Stimulated activated CD4-positive, alpha-beta T cell treated with anti-CD3 and anti-CD28 coated beads, Interleukin-15, amount 100 ng/mL, for 24 hours (primary cell): ENCODE data around the gene FOXP1.

Experiments used
- DNase-seq: peaks from one replicate; pipeline ENCODE4 v3.0.0-alpha.2; 2020

Gene FOXP1

DNA sequence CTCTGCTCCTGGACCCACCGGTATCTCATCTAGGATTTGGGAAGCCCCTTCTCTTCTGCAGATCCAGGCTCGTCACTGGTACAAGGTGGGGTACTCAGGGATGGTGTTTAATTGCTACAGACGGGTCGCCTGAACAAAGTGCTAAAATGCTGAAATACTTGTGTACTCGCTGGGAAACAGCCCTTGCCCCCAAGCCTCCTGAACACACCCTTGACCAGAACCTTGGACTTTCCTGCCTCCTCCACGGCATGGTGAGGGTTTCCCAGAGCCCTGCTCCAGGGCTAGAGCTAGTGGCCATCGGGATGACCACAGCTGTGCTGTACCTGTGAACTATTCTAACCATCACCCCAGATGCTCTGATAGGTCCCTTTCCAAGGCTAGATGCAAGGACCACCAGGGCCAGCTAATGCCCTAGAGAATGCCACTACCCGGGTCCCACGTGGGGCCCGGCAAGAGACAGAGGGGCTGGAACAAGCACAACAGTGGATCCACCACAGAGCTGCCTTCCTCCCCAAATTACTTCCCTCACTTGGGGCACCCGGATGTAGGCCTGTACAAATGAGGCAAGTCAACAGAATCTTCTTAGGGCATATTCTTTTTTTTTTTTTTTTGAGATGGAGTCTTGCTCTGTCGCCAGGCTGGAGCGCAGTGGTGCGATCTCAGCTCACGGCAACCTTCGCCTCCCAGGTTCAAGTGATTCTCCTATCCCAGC, 267.3 kb downstream of the FOXP1 start:
- no peak for DNase-seq

DNA sequence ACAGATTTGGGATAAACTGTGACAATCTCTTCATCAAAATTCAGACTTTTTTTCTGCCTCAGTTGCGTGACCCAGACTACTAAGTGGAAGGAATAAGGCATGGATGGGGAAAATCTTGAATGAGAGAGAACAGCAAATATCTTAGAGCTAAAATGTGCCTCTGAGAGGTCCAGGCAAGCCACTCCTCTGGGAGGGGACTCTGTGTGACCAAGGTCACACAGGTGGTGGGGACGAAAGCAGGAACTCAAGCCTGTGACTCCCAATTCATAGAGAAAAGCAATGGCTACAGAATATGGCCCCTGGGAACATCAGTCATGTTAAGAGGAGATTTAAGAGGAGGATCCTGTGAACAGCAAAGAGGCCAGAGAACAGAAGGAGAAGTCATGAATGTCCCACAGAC, 268.1 kb downstream of the FOXP1 start:
- DNase-seq = no peak

DNA sequence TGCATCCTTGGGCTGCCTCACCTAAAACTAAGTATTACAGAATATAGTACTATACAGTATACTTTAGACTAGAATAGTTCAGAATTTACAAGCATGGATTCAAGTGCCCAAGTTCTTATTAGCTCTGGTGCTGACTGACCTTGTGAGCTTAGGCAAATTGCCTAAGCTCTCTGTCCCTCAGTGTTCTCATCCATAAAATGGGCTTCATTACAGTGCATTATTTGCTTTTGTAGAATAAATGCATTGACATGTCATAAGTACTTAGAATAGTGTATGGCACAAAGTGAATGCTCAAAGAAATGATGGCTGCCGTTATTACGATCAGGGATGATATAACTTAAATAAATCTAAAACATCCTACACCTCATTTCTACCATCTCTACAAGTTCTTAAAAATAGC, 269.7 kb downstream of the FOXP1 start:
- no peak for DNase-seq

DNA sequence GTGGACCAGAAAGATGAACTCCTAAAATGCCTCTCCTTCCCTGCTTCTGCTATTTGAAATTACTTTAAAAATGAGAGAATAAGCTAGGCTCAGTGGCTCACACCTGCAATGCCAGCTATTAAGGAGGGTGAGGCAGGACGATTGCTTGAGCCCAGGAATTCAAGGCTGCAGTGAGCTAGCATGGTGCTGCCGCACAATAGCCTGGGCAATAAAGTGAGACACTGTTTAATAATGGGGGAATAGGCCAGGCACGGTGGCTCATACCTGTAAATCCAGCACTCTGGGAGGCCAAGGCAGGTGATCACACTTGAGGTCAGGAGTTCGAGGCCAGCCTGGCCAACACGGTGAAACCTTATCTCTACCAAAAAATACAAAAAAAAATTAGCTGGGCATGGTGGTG, 271.1 kb downstream of the FOXP1 start:
- DNase-seq = no peak

DNA sequence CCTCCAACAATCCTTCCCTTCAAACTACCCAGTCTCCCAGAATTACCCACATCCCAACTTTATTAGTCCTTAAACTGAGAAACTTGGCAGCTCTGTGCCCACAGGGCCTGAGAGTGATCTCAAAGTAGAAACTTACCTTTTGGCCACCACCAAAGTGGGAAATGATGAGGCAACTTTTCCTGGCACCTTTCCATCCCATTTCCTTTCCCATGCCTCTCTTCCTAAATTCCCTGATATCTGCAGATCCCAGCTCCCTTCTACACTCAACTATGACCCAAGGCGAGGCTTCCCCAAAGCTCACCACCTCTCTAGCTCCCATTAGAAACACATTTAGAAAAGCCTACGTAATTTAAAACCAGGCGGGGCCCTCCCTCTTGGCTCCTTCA, 271.9 kb downstream of the FOXP1 start:
- DNase-seq = no peak

DNA sequence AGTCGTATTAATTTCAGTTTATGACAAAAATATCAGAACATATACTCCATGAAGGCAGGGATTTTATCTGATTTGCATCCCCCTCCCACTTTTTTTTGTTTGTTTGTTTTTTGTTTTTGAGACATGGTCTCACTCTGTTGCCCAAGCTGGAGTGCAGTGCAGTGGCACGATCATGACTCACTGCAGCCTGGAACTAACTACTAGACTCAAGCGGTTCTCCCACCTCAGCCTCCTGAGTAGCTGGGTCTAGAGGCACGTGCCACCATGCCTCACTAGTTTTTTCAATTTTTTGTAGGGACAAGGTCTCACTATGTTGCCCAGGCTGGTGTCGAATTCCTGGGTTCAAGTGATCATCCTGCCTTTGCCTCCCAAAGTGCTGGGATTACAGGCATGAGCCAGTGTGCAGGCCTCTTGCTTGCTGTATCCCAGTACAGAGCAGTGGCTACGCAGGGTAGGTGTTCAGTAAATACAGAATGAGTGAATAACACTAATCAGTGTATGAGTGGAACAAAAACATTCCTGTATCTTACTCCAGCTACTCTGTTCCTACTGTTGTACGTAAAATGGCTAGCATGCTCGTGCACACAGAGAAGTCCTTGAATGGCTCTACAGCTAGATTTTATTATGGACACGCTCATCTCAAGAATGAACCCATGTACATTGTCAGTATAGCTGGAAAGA, 272.4 kb downstream of the FOXP1 start:
- peak; percentile 26 for DNase-seq

DNA sequence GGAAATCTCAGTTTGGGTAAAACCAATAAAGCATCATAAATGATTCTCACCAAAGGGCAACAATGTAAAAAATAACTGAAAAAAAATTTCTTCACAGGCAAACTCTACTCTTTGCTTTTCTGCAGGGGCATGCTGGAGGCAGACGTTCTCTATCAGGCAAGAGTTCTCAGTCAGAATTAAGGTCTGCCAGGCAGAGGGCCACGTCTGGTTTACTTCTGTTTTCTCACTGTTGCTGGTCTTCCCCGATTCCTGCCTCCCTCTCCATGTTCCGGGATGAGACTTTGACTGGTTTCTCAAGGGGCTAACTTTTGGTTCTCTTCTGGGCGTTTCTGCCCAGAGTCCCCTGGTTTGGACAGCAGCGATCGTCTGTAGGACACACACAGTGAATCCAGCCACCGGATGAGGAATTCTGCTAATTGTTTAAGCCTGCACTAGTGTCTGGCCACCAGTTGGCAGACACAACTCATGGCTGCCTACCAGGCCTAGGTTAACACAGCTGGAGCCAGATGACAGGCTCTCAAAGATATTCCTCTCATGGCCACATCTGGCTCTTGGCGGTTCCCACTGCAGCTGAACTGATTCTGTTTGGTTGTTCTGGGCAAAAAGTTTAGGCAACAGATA, 273.1 kb downstream of the FOXP1 start:
- DNase-seq = no peak

DNA sequence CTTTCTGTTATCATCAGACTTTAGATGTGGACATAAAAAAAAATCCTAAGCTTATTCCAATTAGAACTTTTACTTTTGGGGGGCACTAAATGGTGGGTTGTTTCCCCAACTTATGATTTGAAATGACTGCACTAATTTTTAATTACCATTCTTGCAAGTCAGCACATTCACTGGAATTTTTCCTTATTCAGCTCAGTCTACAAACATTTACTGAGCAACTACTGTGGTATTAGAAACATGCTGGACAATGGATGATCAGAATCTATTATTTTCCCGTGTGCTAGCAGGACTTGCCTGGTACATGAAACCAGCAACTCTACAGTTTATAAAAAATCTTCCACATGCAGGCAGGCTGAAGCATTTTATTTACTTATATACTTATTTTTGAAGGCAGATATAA, 273.6 kb downstream of the FOXP1 start:
- DNase-seq = no peak

DNA sequence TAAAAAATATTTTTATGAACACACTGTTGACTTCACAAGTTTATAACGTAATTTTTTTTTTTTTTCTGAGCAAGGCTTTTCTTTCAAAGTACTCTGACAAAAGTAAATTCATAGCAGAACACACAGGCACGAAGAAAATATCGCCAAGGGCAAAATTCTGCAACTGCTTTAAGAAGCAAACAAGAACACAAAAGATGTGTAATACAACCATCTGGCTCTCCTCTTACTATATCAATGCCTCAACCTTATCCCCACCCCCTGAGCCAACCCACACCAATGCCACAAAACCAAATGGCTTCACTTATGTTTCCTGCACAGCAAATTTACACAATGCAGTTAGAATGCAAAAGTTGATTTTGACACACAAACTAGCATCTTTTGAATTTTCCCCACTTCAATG, 274.2 kb downstream of the FOXP1 start:
- peak; percentile 67 for DNase-seq

DNA sequence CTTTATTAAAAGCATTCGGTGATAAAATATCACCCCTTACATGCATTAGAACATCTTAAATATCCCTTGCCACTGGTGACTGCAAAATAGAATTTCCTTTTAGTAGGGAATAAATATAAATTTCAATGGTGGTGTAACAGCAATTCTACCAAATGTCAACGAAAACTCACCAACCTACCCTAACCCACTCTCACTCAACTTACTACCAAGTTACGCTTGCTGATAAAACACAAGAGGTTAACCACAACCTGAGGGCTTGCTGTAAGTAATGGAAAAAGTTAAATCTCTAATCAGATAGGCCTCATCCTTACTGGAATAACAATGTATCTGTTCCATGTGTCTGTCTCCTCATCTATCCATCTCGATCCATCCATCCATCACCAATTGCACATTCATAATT, 274.7 kb downstream of the FOXP1 start:
- no peak for DNase-seq

DNA sequence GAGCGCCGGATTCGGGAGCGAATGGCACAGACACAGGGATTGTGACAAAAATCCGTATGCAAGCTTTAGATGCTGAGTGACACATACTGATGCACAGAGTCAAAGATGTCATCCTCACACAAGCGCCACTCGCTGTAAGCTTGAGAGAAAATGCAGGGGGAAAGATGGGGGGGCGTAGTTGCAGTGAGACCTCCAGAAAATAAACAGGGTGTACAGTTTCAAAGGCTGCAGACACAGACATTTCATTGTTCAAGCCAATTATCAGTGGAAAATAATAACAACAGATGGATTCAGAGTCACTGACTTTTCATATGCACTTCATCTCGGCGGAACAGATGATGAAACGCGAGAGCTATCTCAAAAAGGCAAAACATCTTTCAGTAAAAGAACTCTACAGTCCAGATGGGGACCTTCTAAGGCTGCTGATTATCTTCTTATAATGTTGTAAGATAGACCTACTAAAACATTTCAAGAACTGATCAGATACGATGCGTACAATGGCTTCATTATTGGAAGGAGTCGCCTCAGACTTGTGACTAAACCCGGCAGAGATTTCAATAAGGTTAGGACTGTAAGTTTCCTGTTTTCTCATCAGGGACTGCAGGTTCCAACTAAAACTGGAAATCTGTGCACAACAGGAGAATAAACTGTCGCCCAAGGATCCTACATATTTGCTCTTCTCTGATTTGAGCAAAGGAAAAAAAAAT, 275.4 kb downstream of the FOXP1 start:
- no peak for DNase-seq

DNA sequence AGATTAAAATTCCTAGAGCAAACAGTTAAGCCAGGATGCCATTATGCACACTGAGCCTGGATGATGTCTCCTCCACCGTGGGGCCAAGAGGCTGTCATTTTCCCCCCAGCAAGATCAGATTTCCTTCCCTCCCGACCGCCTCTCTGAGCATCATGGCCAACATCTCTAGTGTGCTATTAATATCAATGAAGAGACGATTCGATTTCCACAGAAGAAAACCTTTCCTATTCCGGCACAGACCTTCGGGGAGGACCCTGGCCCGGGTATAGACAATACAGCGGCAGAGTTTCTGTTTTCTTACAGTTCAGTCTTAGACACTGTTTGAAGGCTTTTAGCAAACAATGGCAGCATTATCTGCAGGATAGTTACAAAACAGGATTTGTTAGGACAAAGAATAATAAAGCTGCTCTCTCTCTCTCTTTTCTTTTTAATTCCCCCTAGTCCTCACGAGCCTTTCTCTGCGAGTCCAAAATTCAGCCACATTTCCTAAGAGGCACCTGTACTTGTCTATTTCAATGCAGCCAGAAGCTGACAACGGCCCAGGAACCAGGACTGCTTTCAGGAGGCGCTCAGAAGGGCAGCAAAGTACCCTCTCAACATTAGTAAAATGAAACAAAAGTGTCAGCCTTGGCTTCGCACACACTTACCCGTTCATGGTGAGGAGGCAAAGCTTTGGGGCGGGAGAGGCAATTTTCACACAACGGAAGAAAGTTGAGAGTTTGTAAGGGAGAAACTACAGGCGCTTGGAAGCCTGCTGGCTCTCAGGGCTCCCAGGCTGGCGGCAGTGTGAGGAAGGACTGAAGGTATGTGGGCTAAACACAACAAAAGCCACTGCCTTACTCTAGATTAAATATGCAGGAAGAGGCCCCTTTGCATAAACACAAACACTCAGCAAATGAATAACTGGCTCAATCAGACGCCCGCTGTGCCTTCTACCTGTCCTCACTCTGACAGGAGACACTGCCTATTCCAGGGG, 278.0 kb downstream of the FOXP1 start:
- peak; percentile 39 for DNase-seq

DNA sequence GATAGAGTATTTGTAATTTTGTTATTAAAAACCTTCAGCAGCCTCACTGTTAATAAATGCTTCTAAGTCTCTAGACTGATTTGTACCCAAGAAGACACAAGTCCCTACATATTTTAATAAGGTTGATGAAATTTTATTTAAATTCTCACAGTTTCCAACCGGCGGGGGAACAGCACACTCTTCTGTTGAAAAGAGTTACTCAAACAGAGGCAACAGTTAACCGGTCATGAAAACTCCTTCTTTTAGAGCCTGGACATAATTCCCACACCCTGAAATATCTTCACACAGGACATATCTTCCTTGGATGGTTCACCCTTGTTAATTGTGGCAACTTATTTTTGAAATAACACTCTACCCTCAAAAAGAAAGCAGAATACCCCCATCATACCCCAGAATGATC, 278.8 kb downstream of the FOXP1 start:
- DNase-seq = peak; percentile 45

DNA sequence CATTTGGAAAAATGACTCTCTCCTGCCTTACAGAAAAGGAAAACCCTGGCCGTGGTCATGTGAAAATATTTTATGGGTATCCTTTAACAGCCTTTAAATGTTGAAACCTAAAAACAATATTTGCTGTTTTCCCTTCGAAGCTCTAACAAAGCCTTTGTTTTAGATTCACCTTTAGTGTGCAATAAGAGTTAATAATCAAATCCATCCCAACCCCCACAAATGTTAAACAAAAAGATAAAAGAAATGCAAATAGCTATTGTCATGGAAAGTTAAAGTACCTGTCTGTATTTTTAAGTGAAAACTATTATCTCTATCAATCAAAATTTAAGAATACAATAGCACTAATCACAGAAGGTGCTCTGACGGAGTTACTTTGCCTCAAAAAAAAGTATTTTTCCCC, 279.3 kb downstream of the FOXP1 start:
- no peak for DNase-seq

DNA sequence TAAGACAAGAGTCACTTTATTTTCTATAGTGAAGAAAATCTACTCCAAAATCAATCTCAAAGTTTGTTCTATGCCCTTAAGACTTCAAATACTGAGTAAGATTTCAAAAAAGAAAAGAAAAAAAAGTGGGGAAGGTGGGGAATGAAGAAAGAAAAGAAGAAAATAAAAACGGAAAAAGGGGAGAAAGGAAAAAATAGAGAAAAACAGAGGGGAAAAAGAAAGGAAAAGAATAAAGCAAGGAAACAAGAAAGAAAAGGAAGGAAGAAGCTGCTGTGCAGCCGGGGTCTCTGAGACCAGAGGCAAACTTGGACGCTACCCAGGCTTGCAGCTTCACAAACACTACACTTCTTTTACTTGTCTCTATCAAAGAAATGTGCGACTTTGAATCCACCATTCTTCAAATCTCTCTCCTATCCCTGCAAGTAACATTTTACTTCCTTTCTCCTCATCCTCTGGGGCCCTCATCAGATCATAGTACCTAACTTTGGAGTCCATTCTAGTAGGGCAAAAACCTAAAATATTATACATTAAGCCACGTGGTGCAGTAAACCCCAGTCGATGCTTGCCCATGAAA, 279.8 kb downstream of the FOXP1 start:
- no peak for DNase-seq

DNA sequence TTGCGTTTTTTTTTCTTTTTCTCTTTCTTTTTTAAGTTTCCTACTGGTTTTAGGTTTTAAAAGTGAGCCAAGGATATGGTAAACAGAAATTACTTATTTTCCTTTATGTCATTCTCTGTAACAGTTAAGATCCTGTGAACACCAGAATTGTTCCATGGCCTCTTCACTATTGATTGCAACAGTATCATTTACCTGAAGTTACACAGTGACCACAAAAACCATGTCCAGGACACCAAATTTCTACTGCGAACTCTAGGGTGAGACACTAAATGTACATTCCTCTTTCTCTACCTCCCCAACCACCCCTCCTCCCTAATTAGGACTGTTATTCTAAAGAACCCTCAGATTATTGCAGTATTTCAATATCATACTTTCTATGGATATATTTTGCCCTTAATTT, 280.9 kb downstream of the FOXP1 start:
- DNase-seq = no peak

DNA sequence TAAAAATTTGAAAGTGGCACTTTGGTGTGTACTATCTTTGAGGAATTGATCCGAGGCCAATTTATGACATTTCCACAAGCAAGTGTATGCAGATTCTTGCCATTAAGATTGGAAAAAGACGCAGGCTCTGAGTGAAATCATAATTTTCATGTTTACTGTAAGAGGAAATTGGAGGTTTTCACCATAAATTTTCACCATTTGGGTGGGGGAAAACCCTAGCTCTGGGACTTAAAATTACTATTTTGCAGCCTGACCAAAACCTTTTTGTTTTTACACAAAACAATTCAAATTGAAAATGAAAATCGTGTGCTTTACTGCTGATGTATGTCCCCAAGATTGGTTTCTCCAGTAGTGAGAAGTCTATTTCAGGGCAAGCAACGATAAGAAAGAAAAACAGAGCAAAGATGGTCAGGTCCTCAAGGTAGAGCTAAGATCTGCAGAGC, 282.6 kb downstream of the FOXP1 start:
- DNase-seq = peak; percentile 31

DNA sequence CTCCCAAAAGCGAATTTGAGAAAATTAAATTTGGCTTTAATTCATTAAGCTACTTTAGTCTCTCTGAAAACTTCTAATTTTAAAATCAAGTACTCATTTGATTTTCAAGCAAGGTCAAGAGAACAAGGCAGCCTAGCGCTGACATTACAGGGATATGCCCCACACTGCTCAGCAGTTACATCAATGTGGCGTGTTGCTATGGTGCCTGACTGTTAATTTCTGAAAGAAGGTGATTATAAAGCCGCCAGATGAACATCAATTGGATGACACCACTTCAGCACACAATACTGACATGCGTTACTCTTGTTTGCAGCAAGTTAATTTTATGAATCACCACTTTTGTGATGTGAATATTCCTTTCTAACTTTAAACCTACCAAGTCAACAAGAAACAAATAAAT, 284.4 kb downstream of the FOXP1 start:
- DNase-seq = peak; percentile 41

DNA sequence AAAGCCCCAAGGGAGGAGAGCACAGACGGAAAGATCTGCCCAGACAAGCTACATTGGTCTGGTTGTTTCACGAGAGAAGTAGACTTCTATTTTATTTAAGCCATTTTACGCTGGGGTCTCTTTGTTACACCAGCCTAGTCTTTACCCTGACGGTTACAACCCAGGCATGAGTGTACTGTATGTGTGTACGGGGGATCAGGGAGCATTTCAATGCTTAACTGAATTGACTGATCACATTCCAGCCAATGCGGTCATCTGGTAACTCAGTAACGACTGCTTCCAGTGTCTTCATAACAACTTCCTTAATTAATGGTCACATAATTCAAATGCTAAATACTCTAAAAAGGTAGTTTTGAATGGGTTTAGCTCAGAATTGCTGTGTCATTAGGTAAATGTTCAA, 288.6 kb downstream of the FOXP1 start:
- DNase-seq = no peak

DNA sequence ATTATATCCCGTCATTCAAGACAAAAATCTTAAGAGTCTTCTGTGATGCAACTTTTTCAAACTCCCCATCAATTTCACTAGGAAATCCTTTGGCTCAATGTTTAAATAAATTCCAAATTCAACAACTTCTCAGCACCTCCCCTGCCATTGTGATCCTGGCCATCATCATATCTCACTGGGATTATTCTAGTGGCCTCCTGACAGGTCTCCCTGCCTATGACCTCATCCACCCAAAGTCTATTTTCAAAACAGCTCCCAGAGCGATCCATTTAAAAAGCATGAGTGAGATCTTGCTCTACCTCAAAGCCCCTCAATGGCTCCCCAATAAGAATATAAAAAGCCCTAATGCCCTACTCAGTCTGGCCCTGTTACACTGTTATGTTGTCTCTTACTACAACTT, 293.2 kb downstream of the FOXP1 start:
- DNase-seq = no peak

DNA sequence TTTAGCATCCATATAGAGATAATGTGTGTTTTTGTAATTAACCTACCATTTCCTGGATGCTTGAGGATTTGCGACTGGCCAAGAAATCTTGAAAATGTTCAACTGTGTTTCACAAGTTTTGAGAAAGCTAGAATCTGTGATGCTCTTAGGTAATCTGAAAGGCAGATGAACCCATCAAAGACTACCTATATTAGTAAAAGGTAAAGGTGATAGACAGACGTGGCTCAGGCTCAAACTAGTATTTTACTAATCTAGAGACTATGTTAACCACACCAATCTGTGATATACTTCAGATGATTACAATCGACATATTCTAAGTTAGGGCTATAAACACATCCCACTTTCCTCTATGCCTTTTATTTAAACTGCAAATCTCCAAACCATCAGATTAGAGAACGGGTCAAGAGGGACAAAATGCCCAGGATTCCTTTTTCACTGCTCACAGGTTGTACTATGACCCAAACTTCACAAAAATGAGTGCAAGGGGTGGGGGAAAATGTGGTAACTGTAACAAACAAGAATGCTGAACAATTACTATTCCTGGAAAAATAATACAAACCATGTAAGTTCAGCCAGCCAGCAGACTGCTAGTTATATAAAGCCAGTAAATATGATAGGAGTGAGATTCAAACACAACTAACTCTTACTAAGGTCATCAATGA, 295.1 kb downstream of the FOXP1 start:
- no peak for DNase-seq

DNA sequence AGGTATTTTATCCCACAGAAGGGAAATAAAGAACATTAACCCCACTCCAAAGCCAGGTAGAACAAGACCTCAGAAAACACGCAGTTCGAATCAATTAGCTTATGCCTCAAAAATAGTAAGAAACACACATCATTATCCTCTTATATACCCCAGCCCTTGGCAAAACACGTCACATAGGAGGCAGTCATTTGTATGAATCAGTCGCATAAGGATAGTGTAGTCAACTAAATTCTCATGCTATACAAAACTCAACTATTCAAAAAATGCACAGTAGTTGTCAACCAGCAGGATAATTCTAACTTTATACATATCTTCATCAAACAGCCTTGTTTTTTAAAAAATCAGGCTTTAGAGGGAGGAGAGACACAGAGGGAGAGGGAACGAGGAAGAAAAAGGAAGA, 298.4 kb downstream of the FOXP1 start:
- no peak for DNase-seq
